ENCODE measurements around the gene ATP11A.
"Not testable (repeated sequence)": the region's sequence is repeated elsewhere in the genome, so short reads cannot be mapped to it uniquely, and the experiment has no call there.

Gene ATP11A

GRCh38 chr13:112841303-112842015 lies 151.6 kb downstream of the ATP11A start:
- not testable (repeated sequence) for DNase-seq (ENCODE audit: low spot score)

GRCh38 chr13:112842343-112842856 lies 152.6 kb downstream of the ATP11A start:
- DNase-seq (ENCODE audit: low spot score) = no peak

- no peak for DNase-seq (ENCODE audit: low spot score)
Measured at GRCh38 chr13:112842931-112843391, 153.1 kb downstream of the ATP11A start.

GRCh38 chr13:112843392-112844111 lies 153.7 kb downstream of the ATP11A start:
- DNase-seq (ENCODE audit: low spot score) = no peak

- DNase-seq (ENCODE audit: low spot score) = no peak
Measured at GRCh38 chr13:112844411-112844810, 154.6 kb downstream of the ATP11A start.

- DNase-seq (ENCODE audit: low spot score) = no peak
Measured at GRCh38 chr13:112844879-112845278, 155.0 kb downstream of the ATP11A start.

GRCh38 chr13:112845511-112846144 lies 155.8 kb downstream of the ATP11A start:
- no peak for DNase-seq (ENCODE audit: low spot score)

- no peak for DNase-seq (ENCODE audit: low spot score)
Measured at GRCh38 chr13:112846411-112847115, 156.7 kb downstream of the ATP11A start.

GRCh38 chr13:112849500-112849899 lies 159.7 kb downstream of the ATP11A start:
- DNase-seq (ENCODE audit: low spot score) = no peak

- DNase-seq (ENCODE audit: low spot score) = no peak
Measured at GRCh38 chr13:112850273-112850672, 160.4 kb downstream of the ATP11A start.

GRCh38 chr13:112851107-112852038 lies 161.5 kb downstream of the ATP11A start:
- no peak for DNase-seq (ENCODE audit: low spot score)

- no peak for DNase-seq (ENCODE audit: low spot score)
Measured at GRCh38 chr13:112852392-112852791, 162.6 kb downstream of the ATP11A start.

GRCh38 chr13:112852808-112853207 lies 163.0 kb downstream of the ATP11A start:
- no peak for DNase-seq (ENCODE audit: low spot score)

GRCh38 chr13:112854321-112854720 lies 164.5 kb downstream of the ATP11A start:
- DNase-seq (ENCODE audit: low spot score) = no peak

GRCh38 chr13:112855859-112856258 lies 166.0 kb downstream of the ATP11A start:
- DNase-seq (ENCODE audit: low spot score) = no peak

GRCh38 chr13:112857914-112858490 lies 168.2 kb downstream of the ATP11A start:
- DNase-seq (ENCODE audit: low spot score) = no peak

GRCh38 chr13:112859128-112859816 lies 169.4 kb downstream of the ATP11A start:
- DNase-seq (ENCODE audit: low spot score) = no peak

- peak; percentile 12 for DNase-seq (ENCODE audit: low spot score)
Measured at GRCh38 chr13:112859817-112860190, 170.0 kb downstream of the ATP11A start.

GRCh38 chr13:112861876-112862615 lies 172.2 kb downstream of the ATP11A start:
- DNase-seq (ENCODE audit: low spot score) = no peak

Data from COLO829 (cell line).